ENCODE measurements around the gene NQO1.

DNA sequence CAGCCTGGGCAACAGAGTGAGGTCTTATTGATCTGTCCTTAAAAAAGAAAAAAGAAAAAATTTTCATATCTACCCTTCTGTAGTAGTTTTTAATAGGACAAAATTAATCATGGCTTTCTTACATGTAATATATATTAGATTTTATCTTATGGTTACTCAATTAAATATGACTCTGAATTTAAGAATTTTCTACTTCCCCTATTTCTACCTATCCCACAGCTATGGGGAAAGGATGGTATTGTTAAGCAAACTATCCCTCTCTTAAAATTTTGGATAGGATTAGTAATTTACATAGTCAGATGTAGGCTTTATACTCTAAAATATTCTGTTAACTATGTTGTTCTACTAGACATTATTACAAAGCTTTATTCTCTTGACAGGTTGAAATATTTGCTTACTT, 62.5 kb downstream of the NQO1 start:
- TF ChIP-seq, protein P1, sequence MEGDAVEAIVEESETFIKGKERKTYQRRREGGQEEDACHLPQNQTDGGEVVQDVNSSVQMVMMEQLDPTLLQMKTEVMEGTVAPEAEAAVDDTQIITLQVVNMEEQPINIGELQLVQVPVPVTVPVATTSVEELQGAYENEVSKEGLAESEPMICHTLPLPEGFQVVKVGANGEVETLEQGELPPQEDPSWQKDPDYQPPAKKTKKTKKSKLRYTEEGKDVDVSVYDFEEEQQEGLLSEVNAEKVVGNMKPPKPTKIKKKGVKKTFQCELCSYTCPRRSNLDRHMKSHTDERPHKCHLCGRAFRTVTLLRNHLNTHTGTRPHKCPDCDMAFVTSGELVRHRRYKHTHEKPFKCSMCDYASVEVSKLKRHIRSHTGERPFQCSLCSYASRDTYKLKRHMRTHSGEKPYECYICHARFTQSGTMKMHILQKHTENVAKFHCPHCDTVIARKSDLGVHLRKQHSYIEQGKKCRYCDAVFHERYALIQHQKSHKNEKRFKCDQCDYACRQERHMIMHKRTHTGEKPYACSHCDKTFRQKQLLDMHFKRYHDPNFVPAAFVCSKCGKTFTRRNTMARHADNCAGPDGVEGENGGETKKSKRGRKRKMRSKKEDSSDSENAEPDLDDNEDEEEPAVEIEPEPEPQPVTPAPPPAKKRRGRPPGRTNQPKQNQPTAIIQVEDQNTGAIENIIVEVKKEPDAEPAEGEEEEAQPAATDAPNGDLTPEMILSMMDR (IDR thresholded peaks at IDR 0.05; ENCODE audit: insufficient read depth, low read length): no peak
- TF ChIP-seq, protein P2, sequence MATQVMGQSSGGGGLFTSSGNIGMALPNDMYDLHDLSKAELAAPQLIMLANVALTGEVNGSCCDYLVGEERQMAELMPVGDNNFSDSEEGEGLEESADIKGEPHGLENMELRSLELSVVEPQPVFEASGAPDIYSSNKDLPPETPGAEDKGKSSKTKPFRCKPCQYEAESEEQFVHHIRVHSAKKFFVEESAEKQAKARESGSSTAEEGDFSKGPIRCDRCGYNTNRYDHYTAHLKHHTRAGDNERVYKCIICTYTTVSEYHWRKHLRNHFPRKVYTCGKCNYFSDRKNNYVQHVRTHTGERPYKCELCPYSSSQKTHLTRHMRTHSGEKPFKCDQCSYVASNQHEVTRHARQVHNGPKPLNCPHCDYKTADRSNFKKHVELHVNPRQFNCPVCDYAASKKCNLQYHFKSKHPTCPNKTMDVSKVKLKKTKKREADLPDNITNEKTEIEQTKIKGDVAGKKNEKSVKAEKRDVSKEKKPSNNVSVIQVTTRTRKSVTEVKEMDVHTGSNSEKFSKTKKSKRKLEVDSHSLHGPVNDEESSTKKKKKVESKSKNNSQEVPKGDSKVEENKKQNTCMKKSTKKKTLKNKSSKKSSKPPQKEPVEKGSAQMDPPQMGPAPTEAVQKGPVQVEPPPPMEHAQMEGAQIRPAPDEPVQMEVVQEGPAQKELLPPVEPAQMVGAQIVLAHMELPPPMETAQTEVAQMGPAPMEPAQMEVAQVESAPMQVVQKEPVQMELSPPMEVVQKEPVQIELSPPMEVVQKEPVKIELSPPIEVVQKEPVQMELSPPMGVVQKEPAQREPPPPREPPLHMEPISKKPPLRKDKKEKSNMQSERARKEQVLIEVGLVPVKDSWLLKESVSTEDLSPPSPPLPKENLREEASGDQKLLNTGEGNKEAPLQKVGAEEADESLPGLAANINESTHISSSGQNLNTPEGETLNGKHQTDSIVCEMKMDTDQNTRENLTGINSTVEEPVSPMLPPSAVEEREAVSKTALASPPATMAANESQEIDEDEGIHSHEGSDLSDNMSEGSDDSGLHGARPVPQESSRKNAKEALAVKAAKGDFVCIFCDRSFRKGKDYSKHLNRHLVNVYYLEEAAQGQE (IDR thresholded peaks at IDR 0.05; ENCODE audit: insufficient replicate concordance, low read depth): no peak
